Stimulated activated memory B cell treated with anti-CD40 and anti-IgM and Interleukin-4, amounts not matched to agents 10 μg/mL and 1 μg/mL and 100 μg/mL, for 72 hours (primary cell): ENCODE measurements around the gene ULK1.
"Not testable (repeated sequence)": the region's sequence is repeated elsewhere in the genome, so short reads cannot be mapped to it uniquely, and the experiment has no call there.

Experiments
- ATAC-seq: fragments of 150-1000 bp; cut with Tn5 transposase; 2 replicates; pipeline ENCODE4 v1.10.0; 2021
- H3K27ac Mint-ChIP-seq: one replicate; pipeline ENCODE4 v1.8.0; 2022; ENCODE audit warnings: mild to moderate bottlenecking, mixed read lengths
- H3K27me3 Mint-ChIP-seq: one replicate; pipeline ENCODE4 v1.8.0; 2022; ENCODE audit warnings: mixed read lengths
- H3K36me3 Mint-ChIP-seq: one replicate; pipeline ENCODE4 v1.8.0; 2022; ENCODE audit warnings: mixed read lengths
- H3K4me1 Mint-ChIP-seq: one replicate; pipeline ENCODE4 v1.8.0; 2022; ENCODE audit warnings: mixed read lengths
- H3K4me3 Mint-ChIP-seq: one replicate; pipeline ENCODE4 v1.8.0; 2022; ENCODE audit warnings: mild to moderate bottlenecking, moderate library complexity, mixed read lengths
- H3K9me3 Mint-ChIP-seq: one replicate; pipeline ENCODE4 v1.8.0; 2022; ENCODE audit warnings: mixed read lengths

ULK1 gene

GRCh38 chr12:131944601-131945251 is 50.3 kb downstream of the ULK1 start:
- H3K27me3 Mint-ChIP-seq: no peaks in the 10 kb centered on the region
- peaks cover 12% of the 10 kb centered on the region for H3K4me1 Mint-ChIP-seq
- peaks cover 43% of the 10 kb centered on the region for H3K36me3 Mint-ChIP-seq
- no peak overlapping the region for H3K4me3 Mint-ChIP-seq
- ATAC-seq: no peak
- H3K27ac Mint-ChIP-seq: no peak overlapping the region
- no peaks in the 10 kb centered on the region for H3K9me3 Mint-ChIP-seq

- ATAC-seq: no peak
- H3K36me3 Mint-ChIP-seq: peaks cover 28% of the 10 kb centered on the region
- no peaks in the 10 kb centered on the region for H3K9me3 Mint-ChIP-seq
- H3K4me3 Mint-ChIP-seq: no peak overlapping the region
- peaks cover 21% of the 10 kb centered on the region for H3K4me1 Mint-ChIP-seq
- peak overlapping the region; percentile 30 for H3K27ac Mint-ChIP-seq
- no peaks in the 10 kb centered on the region for H3K27me3 Mint-ChIP-seq
These were observed 52.3 kb downstream of the ULK1 start for GRCh38 chr12:131946757-131947156.

GRCh38 chr12:131947482-131948027 is 53.1 kb downstream of the ULK1 start:
- ATAC-seq: no peak
- Mint-ChIP-seq H3K4me1 (peaks cover 22% of the 10 kb centered on the region), H3K27me3 (no peaks in the 10 kb centered on the region), H3K4me3 (no peak overlapping the region), H3K36me3 (peaks cover 23% of the 10 kb centered on the region), H3K27ac (peak overlapping the region; percentile 30), H3K9me3 (no peaks in the 10 kb centered on the region)

GRCh38 chr12:131948166-131948712 is 53.8 kb downstream of the ULK1 start:
- ATAC-seq: no peak
- no peak overlapping the region for H3K4me3 Mint-ChIP-seq
- H3K36me3 Mint-ChIP-seq: peaks cover 24% of the 10 kb centered on the region
- peak overlapping the region; percentile 30 for H3K27ac Mint-ChIP-seq
- H3K4me1 Mint-ChIP-seq: peaks cover 29% of the 10 kb centered on the region
- H3K27me3 Mint-ChIP-seq: no peaks in the 10 kb centered on the region
- no peaks in the 10 kb centered on the region for H3K9me3 Mint-ChIP-seq

GRCh38 chr12:131948713-131949430 is 54.5 kb downstream of the ULK1 start:
- Mint-ChIP-seq H3K4me3 (peak overlapping the region; percentile 74), H3K4me1 (peaks cover 31% of the 10 kb centered on the region), H3K36me3 (peaks cover 20% of the 10 kb centered on the region), H3K27ac (peak overlapping the region; percentile 84)
- not testable (repeated sequence) for H3K27me3 Mint-ChIP-seq, H3K9me3 Mint-ChIP-seq, ATAC-seq

GRCh38 chr12:131949431-131950181 is 55.2 kb downstream of the ULK1 start, which contains the start of gene EP400:
TSS of gene EP400 (plus strand) at chr12:131949942. CDS start at chr12:131960620, 10,678 bp downstream.
- Mint-ChIP-seq H3K27ac (peak within 1 kb of the TSS; percentile 84), H3K4me1 (peaks cover 32% of the 10 kb centered on the region)

GRCh38 chr12:131950182-131950913 is 55.9 kb downstream of the ULK1 start:
- peaks cover 5% of the 10 kb centered on the region for H3K36me3 Mint-ChIP-seq
- H3K27me3 Mint-ChIP-seq: no peaks in the 10 kb centered on the region
- peak overlapping the region; percentile 84 for H3K27ac Mint-ChIP-seq
- H3K9me3 Mint-ChIP-seq: no peaks in the 10 kb centered on the region
- H3K4me3 Mint-ChIP-seq: peak overlapping the region; percentile 93
- ATAC-seq: peak; percentile 47
- H3K4me1 Mint-ChIP-seq: peaks cover 36% of the 10 kb centered on the region

More at GRCh38 chr12:131949431-131950181, 55.2 kb downstream of the ULK1 start, which contains the start of gene EP400:
- no peaks in the 10 kb centered on the region for H3K27me3 Mint-ChIP-seq
- no peaks in the 10 kb centered on the region for H3K9me3 Mint-ChIP-seq
- peaks cover 12% of the 10 kb centered on the region for H3K36me3 Mint-ChIP-seq
- peak; percentile 98 for ATAC-seq
- peak within 1 kb of the TSS; percentile 93 for H3K4me3 Mint-ChIP-seq

- ATAC-seq, H3K27ac Mint-ChIP-seq, H3K4me3 Mint-ChIP-seq, H3K27me3 Mint-ChIP-seq, H3K9me3 Mint-ChIP-seq: not testable (repeated sequence)
- Mint-ChIP-seq H3K4me1 (peaks cover 52% of the 10 kb centered on the region), H3K36me3 (peaks cover 10% of the 10 kb centered on the region)
These were observed 59.4 kb downstream of the ULK1 start for GRCh38 chr12:131953810-131954209.

- peaks cover 59% of the 10 kb centered on the region for H3K4me1 Mint-ChIP-seq
- ATAC-seq, H3K9me3 Mint-ChIP-seq: not testable (repeated sequence)
These were observed 60.0 kb downstream of the ULK1 start for GRCh38 chr12:131954460-131954859.

GRCh38 chr12:131959116-131959515 is 64.7 kb downstream of the ULK1 start:
- no peak for ATAC-seq
- Mint-ChIP-seq H3K27me3 (no peaks in the 10 kb centered on the region), H3K27ac (peak overlapping the region; percentile 28), H3K36me3 (peaks cover 24% of the 10 kb centered on the region), H3K9me3 (no peaks in the 10 kb centered on the region), H3K4me3 (no peak overlapping the region), H3K4me1 (peaks cover 70% of the 10 kb centered on the region)

More at GRCh38 chr12:131954460-131954859, 60.0 kb downstream of the ULK1 start:
- not testable (repeated sequence) for H3K4me3 Mint-ChIP-seq, H3K27ac Mint-ChIP-seq, H3K27me3 Mint-ChIP-seq
- peaks cover 10% of the 10 kb centered on the region for H3K36me3 Mint-ChIP-seq

GRCh38 chr12:131959641-131960589 is 65.5 kb downstream of the ULK1 start:
- H3K27me3 Mint-ChIP-seq: no peaks in the 10 kb centered on the region
- no peak for ATAC-seq
- H3K36me3 Mint-ChIP-seq: peaks cover 27% of the 10 kb centered on the region
- peak overlapping the region; percentile 28 for H3K27ac Mint-ChIP-seq
- peaks cover 70% of the 10 kb centered on the region for H3K4me1 Mint-ChIP-seq
- H3K9me3 Mint-ChIP-seq: no peaks in the 10 kb centered on the region
- no peak overlapping the region for H3K4me3 Mint-ChIP-seq

- ATAC-seq, H3K27me3 Mint-ChIP-seq, H3K27ac Mint-ChIP-seq, H3K4me3 Mint-ChIP-seq, H3K9me3 Mint-ChIP-seq: not testable (repeated sequence)
- peaks cover 32% of the 10 kb centered on the region for H3K36me3 Mint-ChIP-seq
- H3K4me1 Mint-ChIP-seq: peaks cover 73% of the 10 kb centered on the region
These were observed 66.3 kb downstream of the ULK1 start for GRCh38 chr12:131960590-131961325.

- H3K9me3 Mint-ChIP-seq, ATAC-seq, H3K27ac Mint-ChIP-seq, H3K27me3 Mint-ChIP-seq, H3K4me3 Mint-ChIP-seq: not testable (repeated sequence)
- Mint-ChIP-seq H3K36me3 (peaks cover 29% of the 10 kb centered on the region), H3K4me1 (peaks cover 68% of the 10 kb centered on the region)
These were observed 66.9 kb downstream of the ULK1 start for GRCh38 chr12:131961328-131961727.
